Body of pancreas (tissue), 4 donors: ENCODE measurements around the gene NCF1.
"Not testable (repeated sequence)": the region's sequence is repeated elsewhere in the genome, so short reads cannot be mapped to it uniquely, and the experiment has no call there.

Experiments used
- CTCF ChIP-seq, 7 experiments: fragments of 450-650 bp in 4 of 7; fragments of 200-600 bp in 3 of 7; sonication (generic) in 3 of 7; IDR thresholded peaks; one replicate each; pipeline ENCODE4 v1.5.1; 2016 to 2019; ENCODE audit warnings: antibody characterized with exemption in 7 of 7
- POLR2A ChIP-seq, 3 donors: fragments of 450-650 bp; IDR thresholded peaks; one replicate each; pipeline ENCODE4 v1.6.1; 2016; ENCODE audit warnings: antibody characterized with exemption in 3 of 3, mild to moderate bottlenecking in 2 of 3

GRCh38 chr7:74779053-74779452, 5.2 kb downstream of the NCF1 start:
- not testable (repeated sequence) for TF ChIP-seq POLR2A, CTCF (IDR thresholded peaks at IDR 0.05)
